GM19025 (cell line): ENCODE data around the gene NSD1.

Experiments used
- ATAC-seq: cut with Tn5 transposase; IDR thresholded peaks from one replicate; pipeline ENCODE4 v1.9.1; 2021; ENCODE audit warnings: mild to moderate bottlenecking, low read depth, moderate library complexity; ENCODE audit not compliant: unreplicated experiment

The NSD1 gene, protein sequence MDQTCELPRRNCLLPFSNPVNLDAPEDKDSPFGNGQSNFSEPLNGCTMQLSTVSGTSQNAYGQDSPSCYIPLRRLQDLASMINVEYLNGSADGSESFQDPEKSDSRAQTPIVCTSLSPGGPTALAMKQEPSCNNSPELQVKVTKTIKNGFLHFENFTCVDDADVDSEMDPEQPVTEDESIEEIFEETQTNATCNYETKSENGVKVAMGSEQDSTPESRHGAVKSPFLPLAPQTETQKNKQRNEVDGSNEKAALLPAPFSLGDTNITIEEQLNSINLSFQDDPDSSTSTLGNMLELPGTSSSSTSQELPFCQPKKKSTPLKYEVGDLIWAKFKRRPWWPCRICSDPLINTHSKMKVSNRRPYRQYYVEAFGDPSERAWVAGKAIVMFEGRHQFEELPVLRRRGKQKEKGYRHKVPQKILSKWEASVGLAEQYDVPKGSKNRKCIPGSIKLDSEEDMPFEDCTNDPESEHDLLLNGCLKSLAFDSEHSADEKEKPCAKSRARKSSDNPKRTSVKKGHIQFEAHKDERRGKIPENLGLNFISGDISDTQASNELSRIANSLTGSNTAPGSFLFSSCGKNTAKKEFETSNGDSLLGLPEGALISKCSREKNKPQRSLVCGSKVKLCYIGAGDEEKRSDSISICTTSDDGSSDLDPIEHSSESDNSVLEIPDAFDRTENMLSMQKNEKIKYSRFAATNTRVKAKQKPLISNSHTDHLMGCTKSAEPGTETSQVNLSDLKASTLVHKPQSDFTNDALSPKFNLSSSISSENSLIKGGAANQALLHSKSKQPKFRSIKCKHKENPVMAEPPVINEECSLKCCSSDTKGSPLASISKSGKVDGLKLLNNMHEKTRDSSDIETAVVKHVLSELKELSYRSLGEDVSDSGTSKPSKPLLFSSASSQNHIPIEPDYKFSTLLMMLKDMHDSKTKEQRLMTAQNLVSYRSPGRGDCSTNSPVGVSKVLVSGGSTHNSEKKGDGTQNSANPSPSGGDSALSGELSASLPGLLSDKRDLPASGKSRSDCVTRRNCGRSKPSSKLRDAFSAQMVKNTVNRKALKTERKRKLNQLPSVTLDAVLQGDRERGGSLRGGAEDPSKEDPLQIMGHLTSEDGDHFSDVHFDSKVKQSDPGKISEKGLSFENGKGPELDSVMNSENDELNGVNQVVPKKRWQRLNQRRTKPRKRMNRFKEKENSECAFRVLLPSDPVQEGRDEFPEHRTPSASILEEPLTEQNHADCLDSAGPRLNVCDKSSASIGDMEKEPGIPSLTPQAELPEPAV (N-terminal part only)

GRCh38 chr5:177133096-177133852 is at the start of gene NSD1:
Gene NSD1 (plus strand): TSS chr5:177133773. CDS start chr5:177135104, 1,331 bp downstream.
- peak; percentile 63 for ATAC-seq

DNA sequence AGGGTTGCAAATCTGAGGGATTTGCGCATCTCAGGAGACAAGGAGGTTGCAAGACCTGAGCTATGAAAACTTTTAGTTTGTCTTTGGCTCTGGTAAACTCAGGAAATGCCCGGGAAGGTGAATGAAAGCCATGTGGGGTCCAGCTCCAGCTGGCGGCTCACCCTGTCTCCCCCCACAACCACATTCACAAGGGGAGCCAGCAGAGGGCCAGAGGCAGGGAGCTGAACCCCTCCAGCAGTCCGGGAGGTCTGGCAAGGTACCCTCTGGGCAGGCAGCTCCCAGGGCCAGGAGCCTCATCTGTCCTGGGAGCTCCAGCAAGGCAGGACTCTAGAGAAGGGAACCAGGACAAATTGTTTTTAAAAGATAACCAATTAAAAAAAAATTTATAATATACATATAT is 49.4 kb upstream of the NSD1 start:
- ATAC-seq: no peak

- no peak for ATAC-seq
Observed at GRCh38 chr5:177085985-177086653, 47.5 kb upstream of the NSD1 start.

- ATAC-seq: peak; percentile 65
Observed at GRCh38 chr5:177086654-177087397, 46.7 kb upstream of the NSD1 start, which contains the start of gene FGFR4. Gene FGFR4 (plus strand): TSS chr5:177086915. CDS start chr5:177089603, 2,688 bp downstream.

- no peak for ATAC-seq
Observed at GRCh38 chr5:177087398-177088005, 46.1 kb upstream of the NSD1 start.

GRCh38 chr5:177089127-177089526 is 44.4 kb upstream of the NSD1 start:
- ATAC-seq: no peak

GRCh38 chr5:177089825-177090641 is 43.5 kb upstream of the NSD1 start:
- no peak for ATAC-seq

- no peak for ATAC-seq
Observed at GRCh38 chr5:177090813-177091212, 42.8 kb upstream of the NSD1 start.

DNA sequence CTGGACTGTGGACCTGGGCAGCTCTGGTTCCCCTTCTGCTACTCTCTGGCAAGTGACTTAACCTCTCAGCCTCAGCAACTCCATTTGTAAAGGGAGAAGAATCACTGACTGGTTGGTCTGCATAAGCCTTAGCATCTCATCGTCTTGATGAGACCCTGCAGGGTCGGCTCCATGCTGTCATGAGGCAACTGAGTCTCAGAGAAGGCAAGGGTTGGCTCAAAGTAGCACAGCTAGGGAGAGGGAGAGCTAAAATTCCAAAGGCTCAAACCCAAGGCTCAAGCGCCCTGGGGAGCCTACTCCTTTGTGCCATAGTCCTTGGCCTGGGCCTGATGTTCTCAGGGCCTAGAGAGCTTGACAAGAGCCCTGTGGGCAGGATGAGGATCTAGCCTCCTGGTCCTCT is 42.3 kb upstream of the NSD1 start:
- ATAC-seq: no peak

DNA sequence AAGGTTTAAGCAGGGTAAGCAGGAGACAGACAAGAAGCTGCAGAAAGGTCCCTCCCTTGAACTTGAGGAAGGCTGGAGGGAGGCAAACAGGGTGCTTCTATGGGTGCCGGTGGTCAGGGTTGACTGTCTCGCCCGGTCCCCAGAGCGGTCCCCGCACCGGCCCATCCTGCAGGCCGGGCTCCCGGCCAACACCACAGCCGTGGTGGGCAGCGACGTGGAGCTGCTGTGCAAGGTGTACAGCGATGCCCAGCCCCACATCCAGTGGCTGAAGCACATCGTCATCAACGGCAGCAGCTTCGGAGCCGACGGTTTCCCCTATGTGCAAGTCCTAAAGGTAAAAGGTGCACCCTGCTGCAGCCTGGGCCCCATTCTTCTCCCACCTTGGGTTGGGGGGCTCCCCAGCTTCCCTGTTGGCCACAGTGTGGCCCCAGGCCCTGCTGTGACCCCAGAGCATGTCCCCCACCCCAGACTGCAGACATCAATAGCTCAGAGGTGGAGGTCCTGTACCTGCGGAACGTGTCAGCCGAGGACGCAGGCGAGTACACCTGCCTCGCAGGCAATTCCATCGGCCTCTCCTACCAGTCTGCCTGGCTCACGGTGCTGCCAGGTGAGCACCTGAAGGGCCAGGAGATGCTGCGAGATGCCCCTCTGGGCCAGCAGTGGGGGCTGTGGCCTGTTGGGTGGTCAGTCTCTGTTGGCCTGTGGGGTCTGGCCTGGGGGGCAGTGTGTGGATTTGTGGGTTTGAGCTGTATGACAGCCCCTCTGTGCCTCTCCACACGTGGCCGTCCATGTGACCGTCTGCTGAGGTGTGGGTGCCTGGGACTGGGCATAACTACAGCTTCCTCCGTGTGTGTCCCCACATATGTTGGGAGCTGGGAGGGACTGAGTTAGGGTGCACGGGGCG is 41.1 kb upstream of the NSD1 start:
- ATAC-seq: no peak

- no peak for ATAC-seq
Observed at GRCh38 chr5:177093082-177093712, 40.4 kb upstream of the NSD1 start.

GRCh38 chr5:177093803-177094202 is 39.8 kb upstream of the NSD1 start:
- ATAC-seq: no peak

- ATAC-seq: no peak
Observed at GRCh38 chr5:177094224-177095087, 39.1 kb upstream of the NSD1 start.

DNA sequence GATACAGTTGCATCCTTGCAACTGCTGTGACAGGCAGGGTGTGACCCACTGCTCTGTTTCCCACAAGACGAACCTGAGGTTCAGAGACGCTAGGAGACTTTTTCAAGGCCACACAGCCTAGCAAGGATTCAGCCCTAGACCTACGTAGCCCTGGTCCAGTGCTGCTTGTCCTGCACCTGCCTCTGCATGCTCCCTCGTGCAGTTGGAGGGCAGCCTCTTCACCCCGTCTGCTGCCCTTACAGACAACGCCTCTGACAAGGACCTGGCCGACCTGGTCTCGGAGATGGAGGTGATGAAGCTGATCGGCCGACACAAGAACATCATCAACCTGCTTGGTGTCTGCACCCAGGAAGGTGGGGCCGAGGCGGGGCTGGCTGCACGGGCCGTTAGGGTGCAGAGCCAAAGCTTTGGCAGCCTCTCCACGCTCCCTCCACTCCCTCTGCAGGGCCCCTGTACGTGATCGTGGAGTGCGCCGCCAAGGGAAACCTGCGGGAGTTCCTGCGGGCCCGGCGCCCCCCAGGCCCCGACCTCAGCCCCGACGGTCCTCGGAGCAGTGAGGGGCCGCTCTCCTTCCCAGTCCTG is 38.4 kb upstream of the NSD1 start:
- no peak for ATAC-seq
